HFF-Myc (cell line): ENCODE results near the gene TMEM245.
A peak's percentile ranks its signal among the peaks of the same experiment; 100 is the strongest.

ENCODE experiments used
- DNase-seq: peaks from one replicate; pipeline ENCODE4 v3.0.0-alpha.2; 2011; ENCODE audit warnings: low read depth; ENCODE audit errors: extremely low read depth
- H3K4me3 ChIP-seq: replicated peaks from 2 replicates; pipeline ENCODE4 v1.5.1; 2011; ENCODE audit warnings: low read depth, mild to moderate bottlenecking, control low read depth, low read length
- TF ChIP-seq, protein P1 (sequence below): IDR thresholded peaks from 2 replicates; pipeline ENCODE4 v1.5.1; 2012; ENCODE audit warnings: mild to moderate bottlenecking, low read depth, low read length, control low read depth; ENCODE audit errors: missing control alignments

The TMEM245 gene

DNA sequence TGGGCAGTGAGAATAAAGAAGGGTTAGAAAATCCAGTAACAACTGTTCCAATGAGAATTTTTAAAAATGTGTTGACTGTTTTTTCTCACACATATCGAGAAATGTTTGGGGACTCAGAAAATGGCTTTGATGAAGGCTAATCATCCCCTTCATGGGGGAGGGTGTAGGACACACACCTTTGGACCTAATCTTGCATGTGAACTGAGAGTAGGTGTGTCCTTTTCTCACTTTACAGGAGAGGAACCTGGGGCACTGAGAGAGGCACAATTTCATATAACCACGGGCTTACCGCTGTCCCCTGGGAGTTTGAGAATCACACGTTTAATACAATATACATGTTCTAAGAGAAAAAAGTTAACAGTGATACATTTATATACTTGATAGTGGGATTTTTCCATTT lies 30.0 kb upstream of the TMEM245 start:
- no peak for DNase-seq
- TF ChIP-seq, protein P1, sequence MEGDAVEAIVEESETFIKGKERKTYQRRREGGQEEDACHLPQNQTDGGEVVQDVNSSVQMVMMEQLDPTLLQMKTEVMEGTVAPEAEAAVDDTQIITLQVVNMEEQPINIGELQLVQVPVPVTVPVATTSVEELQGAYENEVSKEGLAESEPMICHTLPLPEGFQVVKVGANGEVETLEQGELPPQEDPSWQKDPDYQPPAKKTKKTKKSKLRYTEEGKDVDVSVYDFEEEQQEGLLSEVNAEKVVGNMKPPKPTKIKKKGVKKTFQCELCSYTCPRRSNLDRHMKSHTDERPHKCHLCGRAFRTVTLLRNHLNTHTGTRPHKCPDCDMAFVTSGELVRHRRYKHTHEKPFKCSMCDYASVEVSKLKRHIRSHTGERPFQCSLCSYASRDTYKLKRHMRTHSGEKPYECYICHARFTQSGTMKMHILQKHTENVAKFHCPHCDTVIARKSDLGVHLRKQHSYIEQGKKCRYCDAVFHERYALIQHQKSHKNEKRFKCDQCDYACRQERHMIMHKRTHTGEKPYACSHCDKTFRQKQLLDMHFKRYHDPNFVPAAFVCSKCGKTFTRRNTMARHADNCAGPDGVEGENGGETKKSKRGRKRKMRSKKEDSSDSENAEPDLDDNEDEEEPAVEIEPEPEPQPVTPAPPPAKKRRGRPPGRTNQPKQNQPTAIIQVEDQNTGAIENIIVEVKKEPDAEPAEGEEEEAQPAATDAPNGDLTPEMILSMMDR = no peak
- H3K4me3 ChIP-seq = no peak overlapping the region

DNA sequence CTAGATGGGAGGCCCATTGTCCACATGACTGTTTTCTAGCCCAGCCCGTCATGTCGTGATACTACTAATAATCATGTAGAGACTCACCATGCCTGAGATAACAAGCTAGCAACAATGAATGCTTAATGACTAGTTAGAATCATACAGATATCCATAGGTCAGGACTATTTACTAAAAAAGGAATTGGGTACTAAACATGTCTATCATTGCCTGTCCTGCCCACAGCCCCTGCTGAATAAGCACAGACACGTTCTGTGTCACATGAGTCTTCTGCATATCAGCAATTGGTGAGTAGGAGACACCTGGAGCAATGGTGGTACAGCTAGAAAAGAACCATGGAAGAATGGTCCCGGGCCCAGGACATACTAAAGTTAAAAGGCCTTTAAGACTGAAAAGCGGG lies 29.3 kb upstream of the TMEM245 start:
- TF ChIP-seq, protein P1 = no peak
- DNase-seq = no peak
- H3K4me3 ChIP-seq = no peak overlapping the region

DNA sequence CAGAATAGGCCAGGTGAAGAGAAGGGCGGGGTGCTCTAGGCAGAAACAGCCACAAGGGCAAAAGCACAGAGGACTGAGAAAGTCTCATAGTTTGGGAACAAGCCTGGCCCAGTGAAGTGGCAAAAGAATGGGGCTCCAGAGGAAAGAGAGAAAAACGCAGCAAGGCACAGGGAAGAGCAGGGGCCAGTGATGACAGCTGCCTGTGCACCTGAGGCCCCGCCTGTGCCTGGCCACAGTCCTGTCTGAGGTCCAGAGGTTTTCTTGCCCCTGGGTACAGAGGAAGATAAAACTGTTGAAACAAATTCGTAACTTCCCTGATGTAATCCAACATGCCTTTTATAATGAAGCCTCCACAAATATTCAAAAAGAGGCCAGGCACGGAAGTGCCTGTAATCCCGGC lies 25.3 kb upstream of the TMEM245 start:
- TF ChIP-seq, protein P1 = no peak
- no peak overlapping the region for H3K4me3 ChIP-seq
- DNase-seq = no peak

DNA sequence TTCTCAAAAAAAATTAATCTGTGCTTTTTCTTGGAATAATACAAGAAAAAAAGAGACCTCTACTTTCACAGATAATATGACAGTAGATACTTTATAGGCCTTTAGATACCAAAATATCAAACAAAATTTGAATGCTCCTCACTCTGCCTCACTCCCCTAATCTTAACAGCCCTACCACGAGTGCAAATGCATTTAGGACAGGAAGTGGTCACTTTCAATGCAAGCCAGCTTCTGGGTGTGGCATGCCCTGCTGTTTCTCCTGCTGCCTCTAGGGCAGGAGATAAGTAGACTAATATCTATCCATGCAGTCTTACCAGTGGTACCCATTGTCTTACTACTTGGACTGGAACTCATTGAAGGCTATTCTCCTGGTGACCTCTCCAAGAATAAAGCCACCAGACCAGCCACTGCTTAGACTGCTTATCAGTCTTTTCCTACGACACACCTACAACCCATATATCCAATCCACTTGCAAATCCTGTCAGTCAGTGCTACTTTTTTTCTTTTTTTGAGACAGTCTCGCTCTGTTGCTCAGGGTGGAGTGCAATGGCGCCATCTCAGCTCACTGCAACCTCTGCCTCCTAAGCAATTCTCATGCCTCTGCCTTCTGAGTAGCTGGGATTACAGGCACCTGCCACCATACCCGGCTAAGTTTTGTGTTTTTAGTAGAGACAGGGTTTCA lies 24.3 kb upstream of the TMEM245 start:
- DNase-seq = peak; percentile 38
- TF ChIP-seq, protein P1 = peak; percentile 42

DNA sequence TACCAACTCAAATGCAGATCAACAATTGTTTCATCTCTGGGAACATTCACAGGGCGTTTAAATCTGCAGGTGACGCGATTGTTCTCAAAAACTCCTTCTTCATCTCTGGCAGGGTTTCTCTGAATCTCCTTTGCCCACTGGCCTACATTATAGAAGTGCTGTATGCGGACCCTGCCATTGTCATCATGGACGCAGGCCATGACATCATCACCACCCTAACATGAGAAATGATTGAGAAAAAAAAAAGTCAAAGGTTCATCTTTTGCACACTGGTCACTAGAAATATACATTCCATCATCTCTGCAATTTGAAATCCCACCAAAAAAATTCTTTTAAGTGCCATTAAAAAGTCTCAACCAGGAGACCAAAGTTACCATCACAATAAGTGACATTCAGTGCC lies 21.6 kb upstream of the TMEM245 start:
- no peak for DNase-seq
- no peak overlapping the region for H3K4me3 ChIP-seq
- TF ChIP-seq, protein P1 = no peak

More for the DNA sequence above, 24.3 kb upstream of the TMEM245 start:
- H3K4me3 ChIP-seq = no peak overlapping the region

DNA sequence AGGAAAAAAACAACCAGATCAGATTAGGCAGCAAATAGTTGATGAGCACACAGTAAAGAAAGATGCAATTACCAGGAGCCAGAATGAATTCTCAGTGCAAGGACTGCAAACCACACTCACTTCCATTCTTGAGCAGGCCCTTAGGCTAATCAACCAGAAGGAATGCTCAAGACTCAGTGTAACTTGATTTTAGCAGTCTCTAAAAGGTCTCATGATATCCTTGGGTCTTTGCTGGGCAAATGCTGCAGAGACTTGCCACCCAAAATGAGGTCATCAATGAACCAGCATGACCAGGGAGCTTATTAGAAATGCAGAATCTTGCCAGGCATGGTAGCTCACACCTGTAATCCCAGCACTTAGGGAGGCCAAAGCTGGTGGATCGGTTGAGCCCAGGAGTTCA lies 20.1 kb upstream of the TMEM245 start:
- DNase-seq = no peak
- H3K4me3 ChIP-seq = no peak overlapping the region
- TF ChIP-seq, protein P1 = no peak

DNA sequence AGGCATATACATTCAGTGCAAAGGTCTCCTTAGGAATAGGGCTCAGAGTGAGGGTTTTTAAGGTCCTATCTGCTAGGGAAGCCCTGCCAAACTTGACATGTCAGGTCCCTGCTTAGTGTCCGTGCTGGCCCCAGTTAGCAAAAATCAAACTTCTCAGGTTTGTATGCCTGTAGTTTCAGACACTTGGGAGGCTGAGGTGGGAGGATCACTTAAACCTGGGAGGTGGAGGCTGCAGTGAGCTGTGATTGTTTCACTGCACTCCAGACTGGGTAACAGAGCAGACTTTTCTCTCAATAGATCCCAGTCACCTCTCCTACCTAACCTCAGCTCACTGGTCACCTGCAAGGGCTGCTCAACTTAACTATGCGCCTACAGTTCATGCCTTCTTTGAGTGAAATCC lies 18.7 kb upstream of the TMEM245 start:
- TF ChIP-seq, protein P1 = no peak
- DNase-seq = no peak
- no peak overlapping the region for H3K4me3 ChIP-seq
